ENCODE measurements around the gene ISX.

Gene ISX

GRCh38 chr22:35065796-35066218 lies at the start of gene ISX:
TSS of gene ISX (plus strand) at chr22:35066158. CDS start at chr22:35067088, 930 bp downstream.
- no peak for TF ChIP-seq CTCF (IDR thresholded peaks at IDR 0.05; ENCODE audit: insufficient read depth, low read depth, low read length, missing control alignments)
- DNase-seq (ENCODE audit: low read depth) = no peak
- H3K4me3 ChIP-seq (ENCODE audit: low read depth, low read length) = no peak within 1 kb of the TSS

GRCh38 chr22:35016909-35017308 lies 49.0 kb upstream of the ISX start:
- DNase-seq (ENCODE audit: low read depth) = no peak
- H3K4me3 ChIP-seq (ENCODE audit: low read depth, low read length) = no peak overlapping the region
- no peak for TF ChIP-seq CTCF (IDR thresholded peaks at IDR 0.05; ENCODE audit: insufficient read depth, low read depth, low read length, missing control alignments)

- H3K4me3 ChIP-seq (ENCODE audit: low read depth, low read length) = no peak overlapping the region
- no peak for TF ChIP-seq CTCF (IDR thresholded peaks at IDR 0.05; ENCODE audit: insufficient read depth, low read depth, low read length, missing control alignments)
- DNase-seq (ENCODE audit: low read depth) = no peak
These were observed 47.0 kb upstream of the ISX start for GRCh38 chr22:35018995-35019394.

- no peak for TF ChIP-seq CTCF (IDR thresholded peaks at IDR 0.05; ENCODE audit: insufficient read depth, low read depth, low read length, missing control alignments)
- DNase-seq (ENCODE audit: low read depth) = no peak
- H3K4me3 ChIP-seq (ENCODE audit: low read depth, low read length) = no peak overlapping the region
These were observed 45.4 kb upstream of the ISX start for GRCh38 chr22:35020517-35020916.

- TF ChIP-seq CTCF (IDR thresholded peaks at IDR 0.05; ENCODE audit: insufficient read depth, low read depth, low read length, missing control alignments) = no peak
- H3K4me3 ChIP-seq (ENCODE audit: low read depth, low read length) = no peak overlapping the region
- no peak for DNase-seq (ENCODE audit: low read depth)
These were observed 44.8 kb upstream of the ISX start for GRCh38 chr22:35021161-35021560.

- DNase-seq (ENCODE audit: low read depth) = no peak
- no peak for TF ChIP-seq CTCF (IDR thresholded peaks at IDR 0.05; ENCODE audit: insufficient read depth, low read depth, low read length, missing control alignments)
These were observed 43.7 kb upstream of the ISX start for GRCh38 chr22:35022291-35022690.

GRCh38 chr22:35023692-35024363 lies 42.1 kb upstream of the ISX start:
- DNase-seq (ENCODE audit: low read depth) = peak; percentile 87
- no peak overlapping the region for H3K4me3 ChIP-seq (ENCODE audit: low read depth, low read length)
- peak; percentile 91 for TF ChIP-seq CTCF (IDR thresholded peaks at IDR 0.05; ENCODE audit: insufficient read depth, low read depth, low read length, missing control alignments)

More at GRCh38 chr22:35022291-35022690, 43.7 kb upstream of the ISX start:
- H3K4me3 ChIP-seq (ENCODE audit: low read depth, low read length) = no peak overlapping the region
